B cell (primary cell): ENCODE measurements around the gene HMBS. TPM values are rescaled to one million over a fixed set of nuclear protein-coding genes. Genes with fewer than 3 reads are reported as not detected.

Source experiments
- ATAC-seq: fragments of 200-7000 bp; cut with Tn5 transposase; one replicate; pipeline ENCODE4 v1.10.0; 2021; ENCODE audit warnings: low read depth, mild to moderate bottlenecking, moderate number of reproducible peaks, moderate library complexity
- CTCF ChIA-PET: fragments of 350-600 bp; sonication (Branson Sonifier 250); formaldehyde crosslinking; loops from one replicate; lab custom pipeline; 2021; ENCODE audit warnings: antibody characterized with exemption, inconsistent platforms; lab: Charles Lee
- POLR2A ChIA-PET: fragments of 350-600 bp; sonication (Branson Sonifier 250); formaldehyde crosslinking; loops from one replicate; lab custom pipeline; 2021; ENCODE audit warnings: antibody characterized with exemption; lab: Charles Lee
- DNase-seq: peaks from one replicate; pipeline ENCODE4 v3.0.0; 2013
- H2AFZ ChIP-seq: 2 replicates; pipeline ENCODE4 v1.6.1; 2012; ENCODE audit warnings: mild to moderate bottlenecking, low read depth, low read length; ENCODE audit not compliant: insufficient read depth, poor library complexity, severe bottlenecking
- H3K27ac ChIP-seq, 2 donors: 1 replicate in 1 of 2; 2 replicates in 1 of 2; pipeline ENCODE4 v1.5.1; 2012 to 2013; ENCODE audit warnings: low read length in 2 of 2, mild to moderate bottlenecking in 2 of 2, moderate library complexity in 1 of 2
- H3K27me3 ChIP-seq, 4 experiments: fragments of 200-600 bp in 1 of 4; sonication (generic) in 1 of 4; replicated peaks in 1 of 4; 1 replicate in 2 of 4; 2 replicates in 2 of 4; pipeline versions ENCODE4 v1.6.1 to v1.7.0; 2013 to 2016; ENCODE audit warnings: low read length in 3 of 4, mild to moderate bottlenecking in 2 of 4, mixed read lengths in 1 of 4, moderate library complexity in 1 of 4; ENCODE audit not compliant: insufficient read depth in 4 of 4, control insufficient read depth in 3 of 4; ENCODE audit errors: control extremely low read depth in 1 of 4
- H3K36me3 ChIP-seq, 2 experiments: replicated peaks in 1 of 2; 1 replicate in 1 of 2; 2 replicates in 1 of 2; pipeline versions ENCODE4 v1.6.1 to v1.7.1; 2013; ENCODE audit warnings: low read length in 1 of 2; ENCODE audit not compliant: insufficient read depth in 2 of 2, control insufficient read depth in 1 of 2; ENCODE audit errors: control extremely low read depth in 1 of 2, extremely low read depth in 1 of 2
- H3K4me1 ChIP-seq, 2 donors: fragments of 200-600 bp in 1 of 2; sonication (generic) in 1 of 2; 1 replicate in 1 of 2; 2 replicates in 1 of 2; pipeline versions ENCODE4 v1.5.1 to v1.6.1; 2013 to 2017; ENCODE audit warnings: low read length in 2 of 2; ENCODE audit not compliant: control insufficient read depth in 2 of 2, insufficient read depth in 2 of 2
- H3K4me2 ChIP-seq: replicated peaks from 2 replicates; pipeline ENCODE3; 2012; ENCODE audit warnings: mild to moderate bottlenecking, low read depth, low read length; ENCODE audit not compliant: poor library complexity, severe bottlenecking
- H3K4me3 ChIP-seq, 5 experiments: fragments of 200-600 bp in 1 of 5; sonication (generic) in 1 of 5; 1 replicate in 3 of 5; 2 replicates in 2 of 5; pipeline versions ENCODE4 v1.5.1 to v1.7.0; 2011 to 2016; ENCODE audit warnings: low read length in 4 of 5, mild to moderate bottlenecking in 4 of 5, low read depth in 2 of 5, control low read depth in 1 of 5, moderate library complexity in 1 of 5; ENCODE audit not compliant: insufficient read depth in 1 of 5; ENCODE audit errors: control extremely low read depth in 1 of 5, extremely low read depth in 1 of 5
- H3K79me2 ChIP-seq: fragments of 200-600 bp; sonication (generic); one replicate; pipeline ENCODE4 v1.6.0; 2016; ENCODE audit warnings: low read length; ENCODE audit not compliant: control insufficient read depth, insufficient read depth
- H3K9ac ChIP-seq: fragments of 200-600 bp; sonication (generic); 2 replicates; pipeline ENCODE4 v1.6.1; 2017; ENCODE audit warnings: mild to moderate bottlenecking, low read length, moderate library complexity
- H3K9me3 ChIP-seq, 3 donors: one replicate each; pipeline versions ENCODE4 v1.6.1 to v1.7.1; 2013; ENCODE audit warnings: low read length in 2 of 3; ENCODE audit not compliant: control insufficient read depth in 2 of 3, insufficient read depth in 1 of 3; ENCODE audit errors: control extremely low read depth in 1 of 3
- H4K20me1 ChIP-seq: 2 replicates; pipeline ENCODE4 v1.6.0; 2012; ENCODE audit warnings: mild to moderate bottlenecking, low read length; ENCODE audit not compliant: insufficient read depth, control insufficient read depth, poor library complexity, severe bottlenecking
- H3K27ac Mint-ChIP-seq: one replicate; pipeline ENCODE4 v1.8.0; 2021; ENCODE audit warnings: mixed read lengths
- H3K27me3 Mint-ChIP-seq: one replicate; pipeline ENCODE4 v1.8.0; 2021; ENCODE audit warnings: mixed read lengths
- H3K4me1 Mint-ChIP-seq: one replicate; pipeline ENCODE4 v1.8.0; 2021; ENCODE audit warnings: mixed read lengths
- H3K4me3 Mint-ChIP-seq: one replicate; pipeline ENCODE4 v1.8.0; 2021; ENCODE audit warnings: mixed read lengths
- H3K9me3 Mint-ChIP-seq: one replicate; pipeline ENCODE4 v1.8.0; 2022; ENCODE audit warnings: mixed read lengths; ENCODE audit not compliant: insufficient read depth
- CTCF ChIP-seq: fragments of 200-600 bp; IDR thresholded peaks from one replicate; pipeline ENCODE4 v1.8.0; 2022; ENCODE audit warnings: antibody characterized with exemption, mild to moderate bottlenecking
- EZH2 ChIP-seq: IDR thresholded peaks from 2 replicates; pipeline ENCODE4 v1.6.1; 2012; ENCODE audit warnings: borderline replicate concordance, low read depth, mild to moderate bottlenecking, moderate library complexity, low read length; ENCODE audit not compliant: insufficient read depth, poor library complexity, severe bottlenecking
- WGBS: methylation state at CpG from one replicate; pipeline ENCODE4 v1.1.5; 2013; ENCODE audit warnings: missing lambda C conversion rate; ENCODE audit not compliant: insufficient coverage; 5-methylcytosine and 5-hydroxymethylcytosine counted together
- intact Hi-C: fragments of 100-400 bp; cut with micrococcal nuclease; formaldehyde crosslinking; loops from one replicate; pipeline ENCODE4 v1.10.0; 2022
- polyA plus RNA-seq: library from polyadenylated mRNA; depleted of rRNA; stranded (reverse); fragments of >200 nt; gene quantifications from 2 replicates; pipeline ENCODE4 v1.2.3, GENCODE V29; 2012
- total RNA-seq, 2 donors: library from RNA; stranded (reverse); fragments of 120-200 nt in 1 of 2; gene quantifications; 1 replicate in 1 of 2; 2 replicates in 1 of 2; pipeline versions ENCODE4 v1.2.3 to v1.2.4, GENCODE V29; 2013 to 2022

The HMBS gene
- total and polyA plus RNA-seq, 2 donors (not counting 1 experiment from before 2014, with no cell fraction given) = 7.6 to 17.7 TPM

- Histone ChIP-seq H3K79me2 (no peaks in the 10 kb centered on the region), H4K20me1 (no peaks in the 10 kb centered on the region), H3K36me3 (peaks cover 0 to 14% of the 10 kb centered on the region in 2 experiments), H3K4me3 (no peak overlapping the region), H2AFZ (no peak overlapping the region), H3K4me1 (peaks cover 0 to 8% of the 10 kb centered on the region in 2 donors), H3K27me3 (no peaks in the 10 kb centered on the region), H3K9ac (no peak overlapping the region), H3K4me2 (no peak overlapping the region), H3K27ac (no peak overlapping the region), H3K9me3 (no peaks in the 10 kb centered on the region)
- Mint-ChIP-seq H3K27ac (no peak overlapping the region), H3K9me3 (no peaks in the 10 kb centered on the region), H3K27me3 (no peaks in the 10 kb centered on the region), H3K4me1 (peaks cover 10% of the 10 kb centered on the region), H3K4me3 (no peak overlapping the region)
- TF ChIP-seq EZH2 (no peak), CTCF (no peak)
- WGBS = 77% methylated on average over 2 of the region's 4 CpGs
- no peak for DNase-seq
- POLR2A ChIA-PET = interaction anchor here (0.7 kb wide), 2 partner anchors 19 to 62 kb away, joined by 7 to 13 read pairs; no protein-coding TSS in a partner anchor
- intact Hi-C loops = no loop called here
- CTCF ChIA-PET = interaction anchor here (0.9 to 1.3 kb wide), 2 partner anchors 12 to 25 kb away, joined by 3 read pairs; no protein-coding TSS in a partner anchor
- no peak for ATAC-seq
Measured at GRCh38 chr11:119041821-119042514, 42.7 kb upstream of the HMBS start.

GRCh38 chr11:119042927-119043326 is 41.8 kb upstream of the HMBS start:
- TF ChIP-seq CTCF (no peak), EZH2 (no peak)
- DNase-seq (no peak), ATAC-seq (no peak)
- Histone ChIP-seq H3K27me3 (no peaks in the 10 kb centered on the region), H3K4me1 (peaks cover 0 to 8% of the 10 kb centered on the region in 2 donors), H3K4me3 (no peak overlapping the region), H3K27ac (no peak overlapping the region), H3K36me3 (peaks cover 0 to 21% of the 10 kb centered on the region in 2 experiments), H4K20me1 (no peaks in the 10 kb centered on the region), H3K9me3 (no peaks in the 10 kb centered on the region), H3K9ac (no peak overlapping the region), H3K79me2 (no peaks in the 10 kb centered on the region), H2AFZ (no peak overlapping the region), H3K4me2 (no peak overlapping the region)
- Mint-ChIP-seq H3K27me3 (no peaks in the 10 kb centered on the region), H3K4me3 (no peak overlapping the region), H3K9me3 (no peaks in the 10 kb centered on the region), H3K4me1 (peaks cover 10% of the 10 kb centered on the region), H3K27ac (no peak overlapping the region)
- intact Hi-C loops = no loop called here
- 100% methylated on average over 2 of the region's 9 CpGs for WGBS
- POLR2A ChIA-PET = no interaction called here
- CTCF ChIA-PET = interaction anchor here (0.9 to 2.7 kb wide), 2 partner anchors 13 to 24 kb away, joined by 3 to 8 read pairs; no protein-coding TSS in a partner anchor
